Gastroesophageal sphincter (tissue), 3 donors: ENCODE data around the gene ZNF287.

ENCODE experiments used
- CTCF ChIP-seq, 4 experiments: fragments of 200-600 bp in 2 of 4; fragments of 450-650 bp in 2 of 4; sonication (generic) in 1 of 4; IDR thresholded peaks; one replicate each; pipeline ENCODE4 v1.5.1; 2017 to 2019; ENCODE audit warnings: antibody characterized with exemption in 4 of 4, mild to moderate bottlenecking in 2 of 4, moderate library complexity in 2 of 4
- POLR2AphosphoS5 ChIP-seq: sonication (generic); formaldehyde crosslinking; IDR thresholded peaks from one replicate; pipeline ENCODE4 v1.6.1; 2017; ENCODE audit warnings: antibody characterized with exemption

- TF ChIP-seq POLR2AphosphoS5, result no peak
- TF ChIP-seq CTCF (IDR thresholded peaks at IDR 0.05), result no peak
Measured at GRCh38 chr17:16593356-16594102, 24.5 kb upstream of the ZNF287 start.
